Smooth muscle cell (in vitro differentiated cells): ENCODE data around the gene TOGARAM1. TPM values are rescaled to one million over a fixed set of nuclear protein-coding genes. Genes with fewer than 3 reads are reported as not detected.

Source experiments
- DNase-seq: peaks from one replicate; lab custom pipeline; 2025; ENCODE audit not compliant: unreplicated experiment; lab: John Stamatoyannopoulos, UW
- H2AFZ ChIP-seq: fragments of 200-600 bp; sonication (generic); 2 replicates; pipeline ENCODE4 v1.6.0; 2016; ENCODE audit warnings: antibody characterized with exemption, low read depth, mild to moderate bottlenecking
- H3F3A ChIP-seq: fragments of 200-600 bp; sonication (generic); 2 replicates; pipeline ENCODE4 v1.6.0; 2017; ENCODE audit warnings: antibody characterized with exemption, low read depth
- H3K27ac ChIP-seq: fragments of 200-600 bp; sonication (generic); 2 replicates; pipeline ENCODE4 v1.5.1; 2016; ENCODE audit warnings: low read depth, mild to moderate bottlenecking
- H3K27me3 ChIP-seq: fragments of 200-600 bp; sonication (generic); 2 replicates; pipeline ENCODE4 v1.6.1; 2016; ENCODE audit warnings: low read depth, mild to moderate bottlenecking
- H3K36me3 ChIP-seq: fragments of 200-600 bp; sonication (generic); 2 replicates; pipeline ENCODE4 v1.5.1; 2016; ENCODE audit warnings: low read depth
- H3K4me1 ChIP-seq: fragments of 200-600 bp; sonication (generic); 2 replicates; pipeline ENCODE4 v1.5.1; 2016; ENCODE audit warnings: low read depth
- H3K4me2 ChIP-seq: fragments of 200-600 bp; sonication (generic); 2 replicates; pipeline ENCODE4 v1.6.0; 2016; ENCODE audit warnings: mild to moderate bottlenecking
- H3K4me3 ChIP-seq: fragments of 200-600 bp; sonication (generic); 2 replicates; pipeline ENCODE4 v1.5.1; 2016; ENCODE audit warnings: mild to moderate bottlenecking
- H3K79me2 ChIP-seq: fragments of 200-600 bp; sonication (generic); 2 replicates; pipeline ENCODE4 v1.6.0; 2016; ENCODE audit warnings: low read depth, mild to moderate bottlenecking
- H3K9ac ChIP-seq: fragments of 200-600 bp; sonication (generic); 2 replicates; pipeline ENCODE4 v1.6.0; 2016; ENCODE audit warnings: low read depth
- H3K9me3 ChIP-seq: fragments of 200-600 bp; sonication (generic); replicated peaks from 2 replicates; pipeline ENCODE4 v1.5.1; 2016; ENCODE audit warnings: low read depth
- H4K20me1 ChIP-seq: fragments of 200-600 bp; sonication (generic); 2 replicates; pipeline ENCODE4 v1.6.0; 2016; ENCODE audit warnings: low read depth
- CTCF ChIP-seq: fragments of 200-600 bp; sonication (generic); IDR thresholded peaks from 2 replicates; pipeline ENCODE4 v1.5.1; 2017; ENCODE audit warnings: borderline replicate concordance, mild to moderate bottlenecking, antibody characterized with exemption; ENCODE audit not compliant: insufficient read depth, poor library complexity, severe bottlenecking
- WGBS: methylation state at CpG from one replicate; pipeline ENCODE4 v1.1.7; 2016; ENCODE audit warnings: low lambda C conversion rate; 5-methylcytosine and 5-hydroxymethylcytosine counted together
- polyA plus RNA-seq: library from polyadenylated mRNA; unstranded; fragments of >200 nt; fragmentation: Nextera tagmentation; extraction: Ambion mirVana; gene quantifications from 2 replicates; pipeline ENCODE4 v1.2.1, GENCODE V29; 2016
- total RNA-seq: library from RNA; depleted of rRNA; stranded (reverse); fragments of >200 nt; gene quantifications from 2 replicates; pipeline ENCODE4 v1.2.3, GENCODE V29; 2014

The TOGARAM1 gene
- total and polyA plus RNA-seq, 2 experiments from 2014 or later = 9.8 to 22.8 TPM

GRCh38 chr14:45051896-45052295, 89.9 kb downstream of the TOGARAM1 start:
- H3K27me3 ChIP-seq = no peaks in the 10 kb centered on the region
- H3K4me1 ChIP-seq = no peaks in the 10 kb centered on the region
- WGBS = 97% methylated on average over 4 of the region's 4 CpGs
- peaks cover 35% of the 10 kb centered on the region for H3K36me3 ChIP-seq
- H3K4me2 ChIP-seq = no peak overlapping the region
- H3K9ac ChIP-seq = no peak overlapping the region
- DNase-seq = no peak
- no peak overlapping the region for H2AFZ ChIP-seq
- H4K20me1 ChIP-seq = no peaks in the 10 kb centered on the region
- no peak overlapping the region for H3K27ac ChIP-seq
- no peaks in the 10 kb centered on the region for H3F3A ChIP-seq
- no peak for TF ChIP-seq CTCF
- no peak overlapping the region for H3K4me3 ChIP-seq
- H3K9me3 ChIP-seq = peaks cover 3% of the 10 kb centered on the region
- peaks cover 9% of the 10 kb centered on the region for H3K79me2 ChIP-seq

GRCh38 chr14:45057349-45057748, 95.4 kb downstream of the TOGARAM1 start:
- Histone ChIP-seq H3K27me3 (no peaks in the 10 kb centered on the region), H3K9ac (no peak overlapping the region), H3K79me2 (peaks cover 21% of the 10 kb centered on the region), H3K9me3 (peaks cover 3% of the 10 kb centered on the region), H3K4me1 (no peaks in the 10 kb centered on the region), H3K4me3 (no peak overlapping the region), H4K20me1 (peaks cover 11% of the 10 kb centered on the region), H3K36me3 (peaks cover 32% of the 10 kb centered on the region), H2AFZ (no peak overlapping the region), H3K27ac (no peak overlapping the region), H3K4me2 (no peak overlapping the region), H3F3A (no peaks in the 10 kb centered on the region)
- TF ChIP-seq CTCF = no peak
- DNase-seq = no peak
- 98% methylated on average over 2 of the region's 2 CpGs for WGBS

- TF ChIP-seq CTCF = no peak
- H3K4me1 ChIP-seq = no peaks in the 10 kb centered on the region
- no peak for DNase-seq
- peaks cover 21% of the 10 kb centered on the region for H3K79me2 ChIP-seq
- no peak overlapping the region for H3K27ac ChIP-seq
- H3K9me3 ChIP-seq = peaks cover 3% of the 10 kb centered on the region
- no peak overlapping the region for H3K9ac ChIP-seq
- peaks cover 26% of the 10 kb centered on the region for H3K36me3 ChIP-seq
- H3K4me2 ChIP-seq = no peak overlapping the region
- no peak overlapping the region for H3K4me3 ChIP-seq
- H3K27me3 ChIP-seq = no peaks in the 10 kb centered on the region
- H4K20me1 ChIP-seq = peaks cover 11% of the 10 kb centered on the region
- no peaks in the 10 kb centered on the region for H3F3A ChIP-seq
- no peak overlapping the region for H2AFZ ChIP-seq
Measured at GRCh38 chr14:45057881-45058364, 95.9 kb downstream of the TOGARAM1 start.

- no peaks in the 10 kb centered on the region for H3K27me3 ChIP-seq
- H3K4me1 ChIP-seq = no peaks in the 10 kb centered on the region
- no peaks in the 10 kb centered on the region for H3K9me3 ChIP-seq
- H3K9ac ChIP-seq = no peak overlapping the region
- no peak overlapping the region for H2AFZ ChIP-seq
- no peak for TF ChIP-seq CTCF
- H4K20me1 ChIP-seq = peaks cover 15% of the 10 kb centered on the region
- DNase-seq = no peak
- peaks cover 21% of the 10 kb centered on the region for H3K79me2 ChIP-seq
- H3K36me3 ChIP-seq = peaks cover 14% of the 10 kb centered on the region
- no peaks in the 10 kb centered on the region for H3F3A ChIP-seq
- no peak overlapping the region for H3K4me2 ChIP-seq
- H3K4me3 ChIP-seq = no peak overlapping the region
- H3K27ac ChIP-seq = no peak overlapping the region
Measured at GRCh38 chr14:45060551-45060950, 98.6 kb downstream of the TOGARAM1 start.
